ENCODE results near the gene SALL2. TPM values are rescaled to one million over a fixed set of nuclear protein-coding genes. Genes with fewer than 3 reads are reported as not detected.
A peak's percentile ranks its signal among the peaks of the same experiment; 100 is the strongest.

Gene SALL2
- total RNA-seq, 1 experiment from 2014 or later: 0.47 TPM

GRCh38 chr14:21498540-21499526 is 27.3 kb downstream of the SALL2 start:
- Histone ChIP-seq H3K4me1 (ENCODE audit: control insufficient read depth in 1 of 2, insufficient read depth in 2 of 2, low read length in 2 of 2) (no peaks in the 10 kb centered on the region), H3K36me3 (ENCODE audit: control insufficient read depth in 1 of 2, insufficient read depth in 2 of 2, low read length in 2 of 2) (peaks cover 46 to 64% of the 10 kb centered on the region in 2 experiments), H3K79me2 (ENCODE audit: insufficient read depth, low read length) (peaks cover 41% of the 10 kb centered on the region), H3K9me3 (ENCODE audit: control insufficient read depth in 1 of 2, insufficient read depth in 1 of 2, low read depth in 1 of 2, low read length in 2 of 2) (no peaks in the 10 kb centered on the region), H2AFZ (ENCODE audit: low read depth, low read length, poor library complexity, severe bottlenecking) (no peak overlapping the region), H3K27ac (ENCODE audit: low read depth, low read length) (no peak overlapping the region), H3K4me2 (ENCODE audit: low read length) (no peak overlapping the region), H3K9ac (ENCODE audit: low read length) (no peak overlapping the region), H3K27me3 (ENCODE audit: insufficient read depth, low read length) (no peaks in the 10 kb centered on the region), H3K4me3 (replicated peaks in 1 of 2; ENCODE audit: low read depth in 1 of 2, low read length in 2 of 2) (no peak overlapping the region), H4K20me1 (ENCODE audit: insufficient read depth) (no peaks in the 10 kb centered on the region), H3K9me2 (ENCODE audit: insufficient read depth) (no peaks in the 10 kb centered on the region)
- CTCF ChIA-PET: interaction anchor here (0.8 to 3.0 kb wide), 15 partner anchors 11 to 326 kb away, joined by 3 to 36 read pairs (median 5); partner anchors contain the start of genes CHD8, METTL3, RAB2B and TOX4
- intact Hi-C loops (cut with micrococcal nuclease): loop anchor here (1.0 kb wide), 1 partner anchor 58 kb away; no protein-coding TSS in a partner anchor
- peak; percentile 39; the same call in 1 of the 2 replicates for TF ChIP-seq RAD21 (IDR thresholded peaks at IDR 0.05; ENCODE audit: low read depth)
- TF ChIP-seq, protein P1, sequence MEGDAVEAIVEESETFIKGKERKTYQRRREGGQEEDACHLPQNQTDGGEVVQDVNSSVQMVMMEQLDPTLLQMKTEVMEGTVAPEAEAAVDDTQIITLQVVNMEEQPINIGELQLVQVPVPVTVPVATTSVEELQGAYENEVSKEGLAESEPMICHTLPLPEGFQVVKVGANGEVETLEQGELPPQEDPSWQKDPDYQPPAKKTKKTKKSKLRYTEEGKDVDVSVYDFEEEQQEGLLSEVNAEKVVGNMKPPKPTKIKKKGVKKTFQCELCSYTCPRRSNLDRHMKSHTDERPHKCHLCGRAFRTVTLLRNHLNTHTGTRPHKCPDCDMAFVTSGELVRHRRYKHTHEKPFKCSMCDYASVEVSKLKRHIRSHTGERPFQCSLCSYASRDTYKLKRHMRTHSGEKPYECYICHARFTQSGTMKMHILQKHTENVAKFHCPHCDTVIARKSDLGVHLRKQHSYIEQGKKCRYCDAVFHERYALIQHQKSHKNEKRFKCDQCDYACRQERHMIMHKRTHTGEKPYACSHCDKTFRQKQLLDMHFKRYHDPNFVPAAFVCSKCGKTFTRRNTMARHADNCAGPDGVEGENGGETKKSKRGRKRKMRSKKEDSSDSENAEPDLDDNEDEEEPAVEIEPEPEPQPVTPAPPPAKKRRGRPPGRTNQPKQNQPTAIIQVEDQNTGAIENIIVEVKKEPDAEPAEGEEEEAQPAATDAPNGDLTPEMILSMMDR (IDR thresholded peaks at IDR 0.05 in 2 of 3, conservative IDR thresholded peaks at IDR 0.05 in 1 of 3; ENCODE audit: borderline replicate concordance in 1 of 3, insufficient read depth in 1 of 3, low read depth in 2 of 3, low read length in 2 of 3): peak; percentile 27 to 67 (median 54); a peak in 5 of 6 replicates
- TF ChIP-seq YY1 (IDR thresholded peaks at IDR 0.05; ENCODE audit: extremely low read depth, insufficient replicate concordance, low read depth, low read length): no peak
- TSS peak; percentile 2 for BruUV-seq (replicated peaks)
- DNase-seq (ENCODE audit: low read depth, low spot score): peak; percentile 28
- RAD21 ChIA-PET (ENCODE audit: low non-redundant PET in 1 of 2, low total read pairs in 2 of 2, uncharacterized antibody in 2 of 2, unreplicated experiment in 2 of 2): no interaction called here
- POLR2A ChIA-PET: interaction anchor here (0.9 to 1.7 kb wide), 3 partner anchors 11 to 58 kb away, joined by 3 to 6 read pairs (median 3); partner anchors contain the start of gene METTL3
- ATAC-seq: peak; percentile 80

DNA sequence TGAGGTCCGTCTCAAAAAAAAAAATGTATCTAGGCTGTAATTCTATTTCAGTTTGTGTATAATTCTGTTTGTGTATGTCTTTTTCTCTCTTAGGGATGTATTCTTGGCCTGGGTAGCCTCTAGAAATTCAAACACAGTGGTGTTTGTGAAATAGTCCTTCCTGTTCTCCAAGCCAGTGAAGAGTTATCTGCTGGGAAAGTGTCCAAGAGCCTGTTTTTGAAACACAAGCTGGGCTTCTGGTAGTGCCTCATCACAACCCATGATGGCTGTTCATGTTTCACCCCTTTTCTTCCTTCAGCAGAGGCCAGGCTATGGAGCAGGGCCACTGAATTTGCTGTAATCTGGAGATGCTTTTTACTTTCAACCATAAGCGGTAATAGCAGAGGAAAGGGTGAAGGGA is 29.7 kb downstream of the SALL2 start:
- no peaks in the 10 kb centered on the region for H3K9me2 ChIP-seq (ENCODE audit: insufficient read depth)
- H3K4me1 ChIP-seq (ENCODE audit: control insufficient read depth in 1 of 2, insufficient read depth in 2 of 2, low read length in 2 of 2): no peaks in the 10 kb centered on the region
- intact Hi-C loops (cut with micrococcal nuclease): no loop called here
- H3K9me3 ChIP-seq (ENCODE audit: control insufficient read depth in 1 of 2, insufficient read depth in 1 of 2, low read depth in 1 of 2, low read length in 2 of 2): no peaks in the 10 kb centered on the region
- H3K4me2 ChIP-seq (ENCODE audit: low read length): no peak overlapping the region
- H2AFZ ChIP-seq (ENCODE audit: low read depth, low read length, poor library complexity, severe bottlenecking): no peak overlapping the region
- ChIA-PET POLR2A (no interaction called here), CTCF (no interaction called here), RAD21 (ENCODE audit: low non-redundant PET in 1 of 2, low total read pairs in 2 of 2, uncharacterized antibody in 2 of 2, unreplicated experiment in 2 of 2) (no interaction called here)
- H3K27ac ChIP-seq (ENCODE audit: low read depth, low read length): no peak overlapping the region
- no peak for DNase-seq (ENCODE audit: low read depth, low spot score)
- peaks cover 48 to 56% of the 10 kb centered on the region in 2 experiments for H3K36me3 ChIP-seq (ENCODE audit: control insufficient read depth in 1 of 2, insufficient read depth in 2 of 2, low read length in 2 of 2)
- H4K20me1 ChIP-seq (ENCODE audit: insufficient read depth): no peaks in the 10 kb centered on the region; the same call in 1 of the 2 replicates
- H3K4me3 ChIP-seq (replicated peaks in 1 of 2; ENCODE audit: low read depth in 1 of 2, low read length in 2 of 2): no peak overlapping the region
- BruUV-seq (replicated peaks): no TSS peak
- peaks cover 19% of the 10 kb centered on the region; the same call in 1 of the 2 replicates for H3K79me2 ChIP-seq (ENCODE audit: insufficient read depth, low read length)
- H3K9ac ChIP-seq (ENCODE audit: low read length): no peak overlapping the region
- ATAC-seq: no peak
- H3K27me3 ChIP-seq (ENCODE audit: insufficient read depth, low read length): no peaks in the 10 kb centered on the region
- TF ChIP-seq CEBPB (IDR thresholded peaks at IDR 0.05; ENCODE audit: low read depth) (no peak), SRF (IDR thresholded peaks at IDR 0.05; ENCODE audit: low read depth) (no peak), ELF1 (IDR thresholded peaks at IDR 0.05; ENCODE audit: borderline replicate concordance, low read depth) (no peak), ZNF274 (IDR thresholded peaks at IDR 0.05; ENCODE audit: low read depth, low read length) (no peak), SIN3A (IDR thresholded peaks at IDR 0.05; ENCODE audit: low read depth) (no peak), RAD21 (IDR thresholded peaks at IDR 0.05; ENCODE audit: low read depth) (no peak), JUND (IDR thresholded peaks at IDR 0.05) (no peak), FOSL1 (IDR thresholded peaks at IDR 0.05; ENCODE audit: low read depth) (no peak), REST (IDR thresholded peaks at IDR 0.05; ENCODE audit: low read depth) (no peak), EZH2 (IDR thresholded peaks at IDR 0.05) (no peak)
- TF ChIP-seq, protein P2, sequence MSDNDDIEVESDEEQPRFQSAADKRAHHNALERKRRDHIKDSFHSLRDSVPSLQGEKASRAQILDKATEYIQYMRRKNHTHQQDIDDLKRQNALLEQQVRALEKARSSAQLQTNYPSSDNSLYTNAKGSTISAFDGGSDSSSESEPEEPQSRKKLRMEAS (IDR thresholded peaks at IDR 0.05): no peak

Measured in HCT116 (cell line).